RKO (cell line): Measurements from ENCODE around the gene PEAR1.

Experiments
- DNase-seq: peaks from one replicate; pipeline ENCODE4 v3.0.0-alpha.2; 2016; ENCODE audit warnings: low spot score

PEAR1 gene

GRCh38 chr1:156860628-156861423 lies 32.7 kb upstream of the PEAR1 start, which contains the start of gene NTRK1:
Gene NTRK1, plus strand, starts transcription at chr1:156860865. Its CDS starts 70 bp downstream, at chr1:156860935.
- DNase-seq, result no peak

GRCh38 chr1:156862584-156862983 lies 30.9 kb upstream of the PEAR1 start:
- no peak for DNase-seq

- no peak for DNase-seq
These were observed 30.4 kb upstream of the PEAR1 start for GRCh38 chr1:156862997-156863599.

- DNase-seq, result no peak
These were observed 29.9 kb upstream of the PEAR1 start for GRCh38 chr1:156863631-156864030.

- no peak for DNase-seq
These were observed 28.7 kb upstream of the PEAR1 start for GRCh38 chr1:156864796-156865195.

- DNase-seq, result no peak
These were observed 28.3 kb upstream of the PEAR1 start for GRCh38 chr1:156865258-156865657.

GRCh38 chr1:156865865-156866248 lies 27.7 kb upstream of the PEAR1 start:
- no peak for DNase-seq

GRCh38 chr1:156866249-156866909 lies 27.1 kb upstream of the PEAR1 start:
- DNase-seq, result no peak

GRCh38 chr1:156868341-156868740 lies 25.2 kb upstream of the PEAR1 start:
- DNase-seq, result no peak

GRCh38 chr1:156869455-156869854 lies 24.1 kb upstream of the PEAR1 start:
- no peak for DNase-seq

GRCh38 chr1:156873659-156874058 lies 19.9 kb upstream of the PEAR1 start:
- no peak for DNase-seq

GRCh38 chr1:156874142-156874541 lies 19.4 kb upstream of the PEAR1 start:
- no peak for DNase-seq

- DNase-seq, result no peak
These were observed 18.8 kb upstream of the PEAR1 start for GRCh38 chr1:156874572-156875340.

GRCh38 chr1:156875341-156875615 lies 18.2 kb upstream of the PEAR1 start:
- no peak for DNase-seq

GRCh38 chr1:156876281-156876680 lies 17.2 kb upstream of the PEAR1 start:
- DNase-seq, result no peak

GRCh38 chr1:156877433-156878170 lies 15.9 kb upstream of the PEAR1 start:
- DNase-seq, result peak; percentile 9

GRCh38 chr1:156879876-156880275 lies 13.6 kb upstream of the PEAR1 start:
- no peak for DNase-seq

GRCh38 chr1:156880473-156880872 lies 13.0 kb upstream of the PEAR1 start:
- DNase-seq, result no peak

GRCh38 chr1:156881101-156881500 lies 12.4 kb upstream of the PEAR1 start:
- no peak for DNase-seq

GRCh38 chr1:156881663-156882062 lies 11.9 kb upstream of the PEAR1 start:
- no peak for DNase-seq

- DNase-seq, result no peak
These were observed 11.0 kb upstream of the PEAR1 start for GRCh38 chr1:156882543-156882942.

- DNase-seq, result no peak
These were observed 9.6 kb upstream of the PEAR1 start for GRCh38 chr1:156883919-156884318.
